Astrocyte (in vitro differentiated cells and primary cell): ENCODE data around the gene FOXJ3.

Source experiments
- EZH2 ChIP-seq: IDR thresholded peaks from 2 replicates; pipeline ENCODE4 v1.6.1; 2012; ENCODE audit warnings: mild to moderate bottlenecking, low read length, inconsistent platforms; ENCODE audit not compliant: insufficient read depth
- TF ChIP-seq, protein P1 (sequence below): IDR thresholded peaks from 2 replicates; pipeline ENCODE4 v1.5.1; 2011; ENCODE audit warnings: low read depth, mild to moderate bottlenecking, inconsistent platforms, low read length, moderate library complexity; ENCODE audit not compliant: insufficient read depth

DNA sequence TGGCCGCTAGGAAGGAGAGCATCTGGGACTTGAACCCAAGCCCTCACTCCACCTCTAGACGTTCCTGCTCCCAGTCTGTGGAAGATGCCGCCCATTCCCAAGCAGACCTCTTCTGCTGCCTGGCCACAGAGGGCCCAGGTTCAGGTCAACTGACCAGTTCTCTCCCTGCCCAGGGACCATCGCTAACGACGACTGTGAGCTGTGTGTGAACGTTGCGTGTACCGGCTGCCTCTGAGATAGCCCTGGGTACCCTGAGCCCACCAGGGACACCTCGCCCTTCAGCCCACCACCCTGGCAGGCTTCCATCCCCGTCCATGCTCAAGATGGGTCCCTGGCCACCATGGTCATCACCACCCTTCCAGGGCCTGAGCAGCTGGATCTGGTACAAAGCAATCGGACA lies 179.7 kb downstream of the FOXJ3 start:
- TF ChIP-seq, protein P1, sequence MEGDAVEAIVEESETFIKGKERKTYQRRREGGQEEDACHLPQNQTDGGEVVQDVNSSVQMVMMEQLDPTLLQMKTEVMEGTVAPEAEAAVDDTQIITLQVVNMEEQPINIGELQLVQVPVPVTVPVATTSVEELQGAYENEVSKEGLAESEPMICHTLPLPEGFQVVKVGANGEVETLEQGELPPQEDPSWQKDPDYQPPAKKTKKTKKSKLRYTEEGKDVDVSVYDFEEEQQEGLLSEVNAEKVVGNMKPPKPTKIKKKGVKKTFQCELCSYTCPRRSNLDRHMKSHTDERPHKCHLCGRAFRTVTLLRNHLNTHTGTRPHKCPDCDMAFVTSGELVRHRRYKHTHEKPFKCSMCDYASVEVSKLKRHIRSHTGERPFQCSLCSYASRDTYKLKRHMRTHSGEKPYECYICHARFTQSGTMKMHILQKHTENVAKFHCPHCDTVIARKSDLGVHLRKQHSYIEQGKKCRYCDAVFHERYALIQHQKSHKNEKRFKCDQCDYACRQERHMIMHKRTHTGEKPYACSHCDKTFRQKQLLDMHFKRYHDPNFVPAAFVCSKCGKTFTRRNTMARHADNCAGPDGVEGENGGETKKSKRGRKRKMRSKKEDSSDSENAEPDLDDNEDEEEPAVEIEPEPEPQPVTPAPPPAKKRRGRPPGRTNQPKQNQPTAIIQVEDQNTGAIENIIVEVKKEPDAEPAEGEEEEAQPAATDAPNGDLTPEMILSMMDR: no peak
- no peak for TF ChIP-seq EZH2
